Suppressor macrophage treated with lipopolysaccharide for 1 hour (primary cell): ENCODE measurements around the gene CDR2.
"Not testable (repeated sequence)": the region's sequence is repeated elsewhere in the genome, so short reads cannot be mapped to it uniquely, and the experiment has no call there.

Experiments used
- DNase-seq, 3 donors: peaks; one replicate each; pipeline ENCODE4 v3.0.0-alpha.2; 2020 to 2022

Gene CDR2

GRCh38 chr16:22375117-22375962 is 921 bp upstream of the CDR2 start:
- DNase-seq, result no peak

- DNase-seq, result peak in 2 of 3 donors; percentile 43 to 65
Measured at GRCh38 chr16:22373662-22374310, 633 bp downstream of the CDR2 start.

- no peak for DNase-seq
Measured at GRCh38 chr16:22372882-22373661, 1.3 kb downstream of the CDR2 start.

GRCh38 chr16:22370038-22370820 is 4.2 kb downstream of the CDR2 start:
- DNase-seq, result no peak

GRCh38 chr16:22369221-22369811 is 5.1 kb downstream of the CDR2 start:
- DNase-seq, result peak; percentile 9 to 48 (median 46)

GRCh38 chr16:22368200-22368826 is 6.1 kb downstream of the CDR2 start:
- DNase-seq, result not testable (repeated sequence)

- no peak for DNase-seq
Measured at GRCh38 chr16:22366889-22367288, 7.5 kb downstream of the CDR2 start.

- no peak for DNase-seq
Measured at GRCh38 chr16:22366371-22366770, 8.0 kb downstream of the CDR2 start.

- DNase-seq, result peak; percentile 42 to 59 (median 53)
Measured at GRCh38 chr16:22364241-22364640, 10.2 kb downstream of the CDR2 start.

- no peak for DNase-seq
Measured at GRCh38 chr16:22360963-22361659, 13.3 kb downstream of the CDR2 start.

- no peak for DNase-seq
Measured at GRCh38 chr16:22359679-22360078, 14.7 kb downstream of the CDR2 start.

GRCh38 chr16:22358000-22358399 is 16.4 kb downstream of the CDR2 start:
- DNase-seq, result no peak

GRCh38 chr16:22357635-22357971 is 16.8 kb downstream of the CDR2 start:
- no peak for DNase-seq

- no peak for DNase-seq
Measured at GRCh38 chr16:22356930-22357634, 17.3 kb downstream of the CDR2 start.

- peak; percentile 37 to 68 (median 53) for DNase-seq
Measured at GRCh38 chr16:22355487-22355908, 18.9 kb downstream of the CDR2 start.

GRCh38 chr16:22353933-22354541 is 20.4 kb downstream of the CDR2 start:
- no peak for DNase-seq

GRCh38 chr16:22353191-22353919 is 21.1 kb downstream of the CDR2 start:
- peak; percentile 78 to 94 (median 93) for DNase-seq

GRCh38 chr16:22352723-22353122 is 21.7 kb downstream of the CDR2 start:
- no peak for DNase-seq

GRCh38 chr16:22352140-22352539 is 22.3 kb downstream of the CDR2 start:
- no peak for DNase-seq
